ENCODE results near the gene CCDC61. TPM values are rescaled to one million over a fixed set of nuclear protein-coding genes. Genes with fewer than 3 reads are reported as not detected.
A peak's percentile ranks its signal among the peaks of the same experiment; 100 is the strongest.

The CCDC61 gene
- polyA plus RNA-seq, 3 donors = 4.3 to 8.8 (median 6.1) TPM

- H3K9me3 ChIP-seq (replicated peaks in 1 of 2; ENCODE audit: control insufficient read depth in 1 of 2, insufficient read depth in 1 of 2, low read length in 2 of 2) = peaks cover 6 to 7% of the 10 kb centered on the region in 2 donors
- no peak overlapping the region for H3K9ac ChIP-seq (ENCODE audit: insufficient read depth, low read length, poor library complexity, severe bottlenecking)
- H3K36me3 ChIP-seq (replicated peaks in 1 of 2; ENCODE audit: control insufficient read depth in 1 of 2, insufficient read depth in 2 of 2, low read length in 2 of 2) = no peaks in the 10 kb centered on the region
- intact Hi-C loops (cut with micrococcal nuclease) = no loop called here
- TF ChIP-seq CTCF (IDR thresholded peaks at IDR 0.05) = no peak
- no peaks in the 10 kb centered on the region for H4K20me1 ChIP-seq (ENCODE audit: insufficient read depth, low read length)
- no peaks in the 10 kb centered on the region for H3K79me2 ChIP-seq (ENCODE audit: insufficient read depth, low read length)
- Mint-ChIP-seq H3K4me3 (no peak overlapping the region), H3K27ac (peak overlapping the region in 1 of 7 donors; percentile 2), H3K27me3 (ENCODE audit: low read depth in 3 of 3) (peaks cover 15 to 23% (median 21%) of the 10 kb centered on the region in 3 donors), H3K4me1 (peaks cover 5% of the 10 kb centered on the region), H3K36me3 (no peaks in the 10 kb centered on the region), H3K9me3 (peaks cover 4 to 11% (median 5%) of the 10 kb centered on the region in 7 donors)
- H2AFZ ChIP-seq (ENCODE audit: insufficient read depth, low read depth, low read length, poor library complexity, severe bottlenecking) = no peak overlapping the region
- peaks cover 0 to 2% of the 10 kb centered on the region in 2 donors for H3K27me3 ChIP-seq (ENCODE audit: control insufficient read depth in 2 of 2, insufficient read depth in 2 of 2, low read length in 2 of 2)
- no peak for DNase-seq
- H3K27ac ChIP-seq (ENCODE audit: low read depth in 1 of 2, low read length in 2 of 2) = no peak overlapping the region
- H3K4me2 ChIP-seq (replicated peaks; ENCODE audit: extremely low read depth, low read length, poor library complexity, severe bottlenecking) = no peak overlapping the region
- WGBS (ENCODE audit: insufficient coverage) = 99% methylated on average over 7 of the region's 8 CpGs
- H3K4me3 ChIP-seq (replicated peaks in 1 of 3; ENCODE audit: low read depth in 2 of 3, low read length in 3 of 3) = no peak overlapping the region
- peaks cover 8 to 10% of the 10 kb centered on the region in 2 donors for H3K4me1 ChIP-seq (ENCODE audit: control insufficient read depth in 1 of 2, insufficient read depth in 2 of 2, low read length in 2 of 2)
Measured at GRCh38 chr19:45953676-45954075, 41.6 kb upstream of the CCDC61 start.

GRCh38 chr19:45954156-45954555 is 41.1 kb upstream of the CCDC61 start:
- no peaks in the 10 kb centered on the region for H3K79me2 ChIP-seq (ENCODE audit: insufficient read depth, low read length)
- DNase-seq = no peak
- 49% methylated on average over 8 of the region's 9 CpGs for WGBS (ENCODE audit: insufficient coverage)
- peaks cover 6 to 7% of the 10 kb centered on the region in 2 donors for H3K9me3 ChIP-seq (replicated peaks in 1 of 2; ENCODE audit: control insufficient read depth in 1 of 2, insufficient read depth in 1 of 2, low read length in 2 of 2)
- Mint-ChIP-seq H3K36me3 (no peaks in the 10 kb centered on the region), H3K9me3 (peaks cover 4 to 11% (median 5%) of the 10 kb centered on the region in 7 donors), H3K27me3 (ENCODE audit: low read depth in 3 of 3) (peaks cover 18 to 24% (median 23%) of the 10 kb centered on the region in 3 donors), H3K4me1 (peaks cover 5% of the 10 kb centered on the region), H3K27ac (peak overlapping the region in 1 of 7 donors; percentile 2), H3K4me3 (no peak overlapping the region)
- no peak overlapping the region for H3K9ac ChIP-seq (ENCODE audit: insufficient read depth, low read length, poor library complexity, severe bottlenecking)
- H3K36me3 ChIP-seq (replicated peaks in 1 of 2; ENCODE audit: control insufficient read depth in 1 of 2, insufficient read depth in 2 of 2, low read length in 2 of 2) = no peaks in the 10 kb centered on the region
- no peaks in the 10 kb centered on the region for H4K20me1 ChIP-seq (ENCODE audit: insufficient read depth, low read length)
- no peak overlapping the region for H2AFZ ChIP-seq (ENCODE audit: insufficient read depth, low read depth, low read length, poor library complexity, severe bottlenecking)
- no peak for TF ChIP-seq CTCF (IDR thresholded peaks at IDR 0.05)
- no peak overlapping the region for H3K27ac ChIP-seq (ENCODE audit: low read depth in 1 of 2, low read length in 2 of 2)
- no peak overlapping the region for H3K4me2 ChIP-seq (replicated peaks; ENCODE audit: extremely low read depth, low read length, poor library complexity, severe bottlenecking)
- intact Hi-C loops (cut with micrococcal nuclease) = no loop called here
- no peak overlapping the region for H3K4me3 ChIP-seq (replicated peaks in 1 of 3; ENCODE audit: low read depth in 2 of 3, low read length in 3 of 3)
- H3K27me3 ChIP-seq (ENCODE audit: control insufficient read depth in 2 of 2, insufficient read depth in 2 of 2, low read length in 2 of 2) = peaks cover 0 to 2% of the 10 kb centered on the region in 2 donors
- peaks cover 8 to 10% of the 10 kb centered on the region in 2 donors for H3K4me1 ChIP-seq (ENCODE audit: control insufficient read depth in 1 of 2, insufficient read depth in 2 of 2, low read length in 2 of 2)
